Calu3 (cell line): ENCODE results near the gene TIPRL. TPM values are rescaled to one million over a fixed set of nuclear protein-coding genes. Genes with fewer than 3 reads are reported as not detected.
A peak's percentile ranks its signal among the peaks of the same experiment; 100 is the strongest.

Source experiments
- BruUV-seq: library from RNA; stranded (reverse); fragments of 400-500 nt; replicated peaks from 2 replicates; lab custom pipeline; 2021; lab: Mats Ljungman, UMichigan
- CTCF ChIA-PET: fragments of 300-600 bp; sonication (Branson Sonifier 250); formaldehyde crosslinking; loops from one replicate; lab custom pipeline; 2022; ENCODE audit warnings: antibody characterized with exemption; lab: Charles Lee
- DNase-seq: peaks from one replicate; pipeline ENCODE4 v3.0.0; 2022
- H3K27ac Mint-ChIP-seq: one replicate; pipeline ENCODE4 v1.8.0; 2022; ENCODE audit warnings: mixed read lengths; ENCODE audit not compliant: unreplicated experiment
- H3K27me3 Mint-ChIP-seq: one replicate; pipeline ENCODE4 v1.8.0; 2022; ENCODE audit warnings: mixed read lengths; ENCODE audit not compliant: unreplicated experiment
- H3K36me3 Mint-ChIP-seq: one replicate; pipeline ENCODE4 v1.8.0; 2022; ENCODE audit warnings: mild to moderate bottlenecking, moderate library complexity, mixed read lengths; ENCODE audit not compliant: insufficient read depth, unreplicated experiment
- H3K4me1 Mint-ChIP-seq: one replicate; pipeline ENCODE4 v1.8.0; 2022; ENCODE audit warnings: mild to moderate bottlenecking, low read depth, mixed read lengths; ENCODE audit not compliant: unreplicated experiment
- H3K4me3 Mint-ChIP-seq: one replicate; pipeline ENCODE4 v1.8.0; 2022; ENCODE audit warnings: mild to moderate bottlenecking, low read depth, moderate library complexity, mixed read lengths; ENCODE audit not compliant: unreplicated experiment
- H3K9me3 Mint-ChIP-seq: one replicate; pipeline ENCODE4 v1.8.0; 2022; ENCODE audit warnings: low read depth, mixed read lengths; ENCODE audit not compliant: unreplicated experiment
- intact Hi-C: fragments of 100-400 bp; cut with micrococcal nuclease; formaldehyde crosslinking; loops from one replicate; pipeline ENCODE4 v1.10.0; 2022; ENCODE audit not compliant: unreplicated experiment
- total RNA-seq: library from RNA; stranded (reverse); gene quantifications from 2 replicates; pipeline ENCODE4 v1.2.3, GENCODE V29; 2022
- TF ChIP-seq, protein P1 (sequence below): fragments of 200-600 bp; IDR thresholded peaks from one replicate; pipeline ENCODE4 v1.8.0; 2022; ENCODE audit warnings: antibody characterized with exemption; ENCODE audit not compliant: unreplicated experiment

The TIPRL gene
- total RNA-seq, 1 experiment from 2014 or later = 41.6 TPM

DNA sequence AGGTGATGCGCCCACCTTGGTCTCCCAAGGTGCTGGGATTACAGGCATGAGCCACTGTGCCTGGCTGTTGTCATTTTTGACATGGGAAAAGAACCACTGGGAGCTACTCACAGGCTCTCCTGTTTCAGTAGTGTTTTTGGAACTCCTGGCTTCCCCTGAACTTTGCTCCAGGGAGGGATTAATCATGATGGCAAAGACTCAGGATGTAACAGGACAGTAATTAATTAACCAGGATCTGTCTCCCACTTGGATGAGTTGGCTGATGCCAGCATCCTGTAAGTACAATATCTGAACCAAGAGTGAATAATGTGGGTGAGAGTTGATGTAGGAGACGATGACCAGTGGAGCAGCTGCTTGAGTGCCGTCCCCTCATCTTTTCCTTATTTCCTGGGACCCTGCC lies 51.9 kb downstream of the TIPRL start:
- no peak overlapping the region for H3K27ac Mint-ChIP-seq
- no peak overlapping the region for H3K4me3 Mint-ChIP-seq
- no peak for DNase-seq
- peaks cover 37% of the 10 kb centered on the region for H3K36me3 Mint-ChIP-seq
- no peaks in the 10 kb centered on the region for H3K27me3 Mint-ChIP-seq
- intact Hi-C loops = no loop called here
- TF ChIP-seq, protein P1, sequence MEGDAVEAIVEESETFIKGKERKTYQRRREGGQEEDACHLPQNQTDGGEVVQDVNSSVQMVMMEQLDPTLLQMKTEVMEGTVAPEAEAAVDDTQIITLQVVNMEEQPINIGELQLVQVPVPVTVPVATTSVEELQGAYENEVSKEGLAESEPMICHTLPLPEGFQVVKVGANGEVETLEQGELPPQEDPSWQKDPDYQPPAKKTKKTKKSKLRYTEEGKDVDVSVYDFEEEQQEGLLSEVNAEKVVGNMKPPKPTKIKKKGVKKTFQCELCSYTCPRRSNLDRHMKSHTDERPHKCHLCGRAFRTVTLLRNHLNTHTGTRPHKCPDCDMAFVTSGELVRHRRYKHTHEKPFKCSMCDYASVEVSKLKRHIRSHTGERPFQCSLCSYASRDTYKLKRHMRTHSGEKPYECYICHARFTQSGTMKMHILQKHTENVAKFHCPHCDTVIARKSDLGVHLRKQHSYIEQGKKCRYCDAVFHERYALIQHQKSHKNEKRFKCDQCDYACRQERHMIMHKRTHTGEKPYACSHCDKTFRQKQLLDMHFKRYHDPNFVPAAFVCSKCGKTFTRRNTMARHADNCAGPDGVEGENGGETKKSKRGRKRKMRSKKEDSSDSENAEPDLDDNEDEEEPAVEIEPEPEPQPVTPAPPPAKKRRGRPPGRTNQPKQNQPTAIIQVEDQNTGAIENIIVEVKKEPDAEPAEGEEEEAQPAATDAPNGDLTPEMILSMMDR = no peak
- peaks cover 56% of the 10 kb centered on the region for H3K4me1 Mint-ChIP-seq
- CTCF ChIA-PET = no interaction called here
- no peaks in the 10 kb centered on the region for H3K9me3 Mint-ChIP-seq
- no TSS peak for BruUV-seq

DNA sequence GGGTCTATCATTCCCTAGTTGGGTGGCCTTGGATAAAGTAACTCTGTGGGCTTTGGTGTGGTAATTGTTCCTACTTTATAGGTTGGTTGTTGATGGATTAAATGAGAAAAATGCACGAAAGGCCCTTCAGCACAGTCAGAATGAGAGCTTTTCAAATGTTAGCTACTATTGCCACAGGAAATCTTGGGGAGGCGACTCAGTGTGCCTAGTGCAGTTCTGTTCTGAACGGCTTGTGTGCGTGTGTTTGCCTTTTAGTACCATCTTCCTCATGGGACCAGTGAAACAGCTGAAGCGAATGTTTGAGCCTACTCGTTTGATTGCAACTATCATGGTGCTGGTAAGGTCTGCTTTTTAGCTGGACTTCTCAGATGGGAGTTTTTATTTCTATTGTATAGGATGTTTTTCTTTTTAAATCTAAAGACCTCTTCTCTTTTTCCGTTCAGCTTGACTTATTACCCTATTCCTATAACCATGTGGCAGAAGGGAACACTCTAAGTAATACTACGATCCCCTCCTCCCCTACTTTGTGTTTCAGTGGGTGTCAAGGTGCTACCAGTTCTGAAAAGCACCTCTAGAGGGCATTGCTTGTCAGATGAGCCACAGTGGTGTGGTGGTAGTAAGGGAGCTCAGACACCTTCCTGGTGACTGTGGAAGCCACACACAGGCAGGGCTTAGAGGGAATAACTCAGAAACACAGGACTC lies 56.2 kb downstream of the TIPRL start:
- no peaks in the 10 kb centered on the region for H3K27me3 Mint-ChIP-seq
- intact Hi-C loops = loop anchor here (1.0 to 5.0 kb wide), 2 partner anchors 67 to 87 kb away; no protein-coding TSS in a partner anchor
- no TSS peak for BruUV-seq
- peaks cover 38% of the 10 kb centered on the region for H3K4me1 Mint-ChIP-seq
- no peak overlapping the region for H3K4me3 Mint-ChIP-seq
- DNase-seq = peak; percentile 70
- CTCF ChIA-PET = interaction anchor here (0.6 to 2.1 kb wide), 18 partner anchors 9 to 1139 kb away, joined by 3 to 77 read pairs (median 4); partner anchors contain the start of genes GPR161 and SFT2D2
- peaks cover 45% of the 10 kb centered on the region for H3K36me3 Mint-ChIP-seq
- H3K9me3 Mint-ChIP-seq = no peaks in the 10 kb centered on the region
- H3K27ac Mint-ChIP-seq = no peak overlapping the region
- TF ChIP-seq, protein P1 = peak; percentile 60

DNA sequence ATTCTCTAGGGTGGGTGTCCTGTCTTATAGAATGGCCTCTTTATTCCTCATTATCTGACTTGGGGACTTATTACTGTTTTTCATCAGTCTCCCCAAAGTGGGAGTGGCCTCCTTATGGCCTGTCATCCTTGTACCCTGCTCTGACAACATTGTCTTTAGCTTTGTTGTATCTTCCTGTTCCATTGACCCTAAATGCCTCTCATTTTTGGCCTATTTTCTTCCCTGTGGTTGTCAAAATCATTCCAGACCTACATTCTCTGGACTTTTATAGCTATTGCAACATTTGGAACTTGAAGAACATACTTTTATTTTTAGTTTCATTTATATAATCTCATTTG lies 56.8 kb downstream of the TIPRL start:
- peaks cover 48% of the 10 kb centered on the region for H3K36me3 Mint-ChIP-seq
- H3K9me3 Mint-ChIP-seq = no peaks in the 10 kb centered on the region
- no peak overlapping the region for H3K4me3 Mint-ChIP-seq
- CTCF ChIA-PET = interaction anchor here (0.6 to 2.1 kb wide), 17 partner anchors 8 to 153 kb away, joined by 3 to 77 read pairs (median 4); partner anchors contain the start of genes GPR161 and SFT2D2
- H3K27ac Mint-ChIP-seq = no peak overlapping the region
- H3K27me3 Mint-ChIP-seq = no peaks in the 10 kb centered on the region
- no TSS peak for BruUV-seq
- TF ChIP-seq, protein P1 = no peak
- H3K4me1 Mint-ChIP-seq = peaks cover 33% of the 10 kb centered on the region
- intact Hi-C loops = loop anchor here (1.0 to 5.0 kb wide), 2 partner anchors 67 to 87 kb away; no protein-coding TSS in a partner anchor
- no peak for DNase-seq

DNA sequence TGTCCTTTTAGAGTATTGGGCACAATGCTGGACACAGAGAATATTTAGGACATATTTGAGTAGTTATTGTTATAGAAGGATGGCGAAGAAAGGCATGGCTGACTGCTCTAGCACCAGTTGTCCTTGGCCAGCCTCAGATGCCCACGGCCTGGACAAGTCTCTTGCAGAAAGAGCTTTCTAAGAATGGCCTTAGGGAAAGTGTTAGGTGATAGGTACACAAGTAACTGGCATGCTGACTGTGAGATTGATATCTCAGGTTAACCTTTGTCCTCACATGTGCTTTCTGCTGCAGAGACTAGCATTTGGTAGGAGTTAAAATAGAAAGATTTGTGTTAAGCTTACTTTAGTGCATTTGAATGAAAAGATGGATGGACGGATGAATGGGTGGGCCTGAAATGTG lies 57.2 kb downstream of the TIPRL start:
- no peak overlapping the region for H3K4me3 Mint-ChIP-seq
- H3K36me3 Mint-ChIP-seq = peaks cover 46% of the 10 kb centered on the region
- peaks cover 29% of the 10 kb centered on the region for H3K4me1 Mint-ChIP-seq
- H3K9me3 Mint-ChIP-seq = no peaks in the 10 kb centered on the region
- CTCF ChIA-PET = interaction anchor here (0.6 to 2.1 kb wide), 17 partner anchors 8 to 153 kb away, joined by 3 to 77 read pairs (median 4); partner anchors contain the start of genes GPR161 and SFT2D2
- H3K27me3 Mint-ChIP-seq = no peaks in the 10 kb centered on the region
- BruUV-seq = no TSS peak
- no peak for DNase-seq
- intact Hi-C loops = loop anchor here (1.0 to 5.0 kb wide), 2 partner anchors 66 to 86 kb away; no protein-coding TSS in a partner anchor
- peak overlapping the region; percentile 30 for H3K27ac Mint-ChIP-seq
- TF ChIP-seq, protein P1 = no peak
